NCI-H128 (cell line): Measurements from ENCODE around the gene PGGHG.

Experiments
- DNase-seq: peaks from one replicate; lab custom pipeline; 2025; ENCODE audit not compliant: unreplicated experiment; lab: John Stamatoyannopoulos, UW

PGGHG gene

GRCh38 chr11:344836-345578 lies 56.1 kb downstream of the PGGHG start:
- no peak for DNase-seq
